ENCODE measurements around the gene PIK3C2A. TPM values are rescaled to one million over a fixed set of nuclear protein-coding genes. Genes with fewer than 3 reads are reported as not detected.
"Not testable (repeated sequence)": the region's sequence is repeated elsewhere in the genome, so short reads cannot be mapped to it uniquely, and the experiment has no call there.

PIK3C2A gene
- total RNA-seq, 2 experiments from 2014 or later = 23.7 to 24.9 TPM

DNA sequence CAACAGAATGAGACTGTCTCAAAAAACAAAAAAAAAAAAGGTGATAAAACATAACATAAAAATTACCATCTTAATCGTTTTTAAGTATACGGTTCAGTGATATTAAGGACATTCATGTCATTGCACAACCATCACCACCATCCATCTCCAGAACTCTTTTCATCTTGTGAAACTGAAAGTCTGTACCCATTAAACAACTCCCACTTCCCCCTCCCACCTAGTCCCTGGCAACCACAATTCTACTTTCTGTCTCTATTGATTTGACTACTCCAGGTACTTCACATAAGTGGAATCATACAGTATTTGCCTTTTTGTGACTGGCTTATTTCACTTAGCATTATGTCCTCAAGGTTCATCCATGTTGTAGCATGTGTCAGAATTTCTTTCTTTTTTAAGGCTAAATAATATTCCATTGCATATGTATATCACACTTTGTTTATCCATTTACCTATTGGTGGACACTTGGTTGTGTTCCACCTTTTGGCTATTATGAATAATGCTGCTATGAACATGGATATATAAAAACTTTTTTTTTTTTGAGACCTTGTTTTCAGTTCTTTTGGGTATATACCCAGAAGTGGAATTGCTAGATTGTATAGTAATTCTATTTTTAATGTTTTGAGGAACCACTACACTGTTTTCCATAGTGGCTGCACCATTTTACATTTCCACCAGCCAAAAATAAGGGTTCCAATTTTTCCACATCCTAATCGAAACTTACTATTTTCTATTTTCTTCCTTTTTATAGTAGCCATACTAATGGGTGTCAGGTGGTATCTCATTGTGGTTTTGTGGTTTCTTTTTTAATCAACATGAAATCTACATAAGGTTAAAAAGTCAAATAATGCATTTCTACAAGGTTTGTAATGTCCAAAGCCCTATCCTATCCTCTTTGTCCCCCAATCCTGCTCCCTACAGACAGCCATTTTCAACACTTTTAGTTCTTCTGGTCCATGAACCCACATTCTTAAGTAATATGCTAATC is 23.4 kb upstream of the PIK3C2A start:
- Mint-ChIP-seq H3K4me1 (peaks cover 14% of the 10 kb centered on the region), H3K27ac (no peak overlapping the region), H3K27me3 (peaks cover 17% of the 10 kb centered on the region), H3K9me3 (no peaks in the 10 kb centered on the region), H3K4me3 (no peak overlapping the region), H3K36me3 (ENCODE audit: low read depth) (no peaks in the 10 kb centered on the region)
- DNase-seq = peak; percentile 21
- ChIA-PET POLR2A (interaction anchor here (1.0 to 1.3 kb wide), 2 partner anchors 45 to 492 kb away, joined by 3 to 5 read pairs; no protein-coding TSS in a partner anchor), CTCF (interaction anchor here (0.8 to 2.2 kb wide), 15 partner anchors 12 to 297 kb away, joined by 3 to 17 read pairs (median 5); partner anchors contain the start of genes NUCB2 and PIK3C2A)

DNA sequence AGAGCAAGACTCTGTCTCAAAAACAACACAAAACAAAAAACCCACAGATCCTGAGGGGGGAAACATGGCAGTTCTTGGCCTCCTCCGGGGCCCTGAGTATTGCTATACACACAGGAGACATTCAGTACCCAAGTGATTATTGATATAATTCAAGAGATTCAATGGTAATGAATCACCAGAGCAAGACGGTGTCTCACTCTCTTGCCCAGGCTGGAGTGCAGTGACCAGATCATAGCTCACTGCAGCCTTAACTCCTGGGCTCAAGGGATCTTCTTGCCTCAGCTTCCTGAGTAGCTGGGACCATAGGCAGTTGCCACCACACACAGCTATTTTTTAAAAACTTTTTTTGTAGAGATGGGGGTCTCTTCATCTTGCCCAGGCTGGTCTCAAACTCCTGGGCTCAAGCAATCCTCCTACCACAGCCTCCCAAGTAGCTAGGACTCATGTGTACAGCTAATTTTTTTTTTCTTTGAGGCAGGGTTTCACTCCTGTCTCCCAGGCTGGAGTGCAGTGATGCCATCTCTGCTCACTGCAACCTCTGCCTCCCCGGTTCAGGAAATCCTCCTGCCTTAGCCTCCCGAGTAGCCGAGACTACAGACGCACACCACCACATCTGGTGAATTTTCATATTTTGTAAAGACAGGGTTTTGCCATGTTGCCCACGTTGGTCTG is 21.8 kb upstream of the PIK3C2A start:
- ChIA-PET POLR2A (interaction anchor here (0.7 to 1.3 kb wide), 5 partner anchors 46 to 490 kb away, joined by 3 to 5 read pairs (median 3); no protein-coding TSS in a partner anchor), CTCF (interaction anchor here (0.8 to 2.2 kb wide), 26 partner anchors 8 to 501 kb away, joined by 3 to 17 read pairs (median 4); partner anchors contain the start of genes NUCB2 and PIK3C2A)
- Mint-ChIP-seq H3K27me3 (peaks cover 20% of the 10 kb centered on the region), H3K9me3 (no peaks in the 10 kb centered on the region), H3K27ac (no peak overlapping the region), H3K4me1 (peaks cover 14% of the 10 kb centered on the region), H3K36me3 (ENCODE audit: low read depth) (no peaks in the 10 kb centered on the region), H3K4me3 (no peak overlapping the region)
- no peak for DNase-seq

GRCh38 chr11:17228186-17228925 is 20.6 kb upstream of the PIK3C2A start:
- CTCF ChIA-PET = interaction anchor here (0.6 to 2.2 kb wide), 2 partner anchors 125 to 166 kb away, joined by 3 to 5 read pairs; no protein-coding TSS in a partner anchor
- Mint-ChIP-seq H3K4me1 (peaks cover 14% of the 10 kb centered on the region), H3K27me3 (peaks cover 16% of the 10 kb centered on the region)
- H3K27ac Mint-ChIP-seq; H3K9me3 Mint-ChIP-seq; POLR2A ChIA-PET; DNase-seq; H3K36me3 Mint-ChIP-seq (ENCODE audit: low read depth); H3K4me3 Mint-ChIP-seq: not testable (repeated sequence)

DNA sequence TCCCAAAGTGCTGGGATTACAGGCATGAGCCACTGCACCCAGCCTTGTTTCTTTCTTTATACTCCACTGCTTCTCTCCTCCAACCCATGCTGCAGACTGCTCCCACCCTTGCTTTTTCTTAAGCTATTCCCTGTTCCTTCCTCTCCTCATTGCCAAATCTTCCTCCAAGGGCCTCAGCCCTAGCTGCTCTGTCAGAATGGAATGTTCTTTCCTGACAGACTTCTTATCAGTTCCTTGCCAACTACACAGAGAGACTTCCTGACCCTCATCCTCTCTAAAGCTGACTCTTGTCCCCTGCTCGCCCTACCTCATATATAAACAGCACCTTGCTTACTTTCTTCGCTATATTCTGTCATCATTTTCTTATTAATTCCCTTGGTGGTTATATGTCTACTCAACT is 16.9 kb upstream of the PIK3C2A start:
- no peaks in the 10 kb centered on the region for H3K4me1 Mint-ChIP-seq
- peaks cover 12% of the 10 kb centered on the region for H3K27me3 Mint-ChIP-seq
- no peaks in the 10 kb centered on the region for H3K36me3 Mint-ChIP-seq (ENCODE audit: low read depth)
- no peak overlapping the region for H3K27ac Mint-ChIP-seq
- no peaks in the 10 kb centered on the region for H3K9me3 Mint-ChIP-seq
- CTCF ChIA-PET = interaction anchor here (2.2 kb wide), 1 partner anchor 160 kb away, joined by 4 read pairs; no protein-coding TSS in a partner anchor
- H3K4me3 Mint-ChIP-seq = no peak overlapping the region
- POLR2A ChIA-PET = no interaction called here
- DNase-seq = no peak

- Mint-ChIP-seq H3K27me3 (peaks cover 15% of the 10 kb centered on the region), H3K9me3 (no peaks in the 10 kb centered on the region), H3K36me3 (ENCODE audit: low read depth) (no peaks in the 10 kb centered on the region), H3K4me3 (no peak overlapping the region), H3K27ac (no peak overlapping the region), H3K4me1 (no peaks in the 10 kb centered on the region)
- CTCF ChIA-PET = interaction anchor here (0.9 to 1.2 kb wide), 2 partner anchors 8 to 168 kb away, joined by 3 read pairs; no protein-coding TSS in a partner anchor
- POLR2A ChIA-PET = interaction anchor here (0.7 to 1.6 kb wide), 3 partner anchors 14 to 322 kb away, joined by 3 to 6 read pairs (median 3); partner anchors contain the start of genes PIK3C2A and USH1C
- DNase-seq = no peak
Measured at GRCh38 chr11:17221968-17222367, 14.2 kb upstream of the PIK3C2A start.

- CTCF ChIA-PET = interaction anchor here (0.6 kb wide), 1 partner anchor 140 kb away, joined by 3 read pairs; no protein-coding TSS in a partner anchor
- POLR2A ChIA-PET = interaction anchor here (0.6 kb wide), 1 partner anchor 9 kb away, joined by 4 read pairs; no protein-coding TSS in a partner anchor
- Mint-ChIP-seq H3K27me3 (peaks cover 16% of the 10 kb centered on the region), H3K9me3 (peaks cover 3% of the 10 kb centered on the region), H3K4me1 (no peaks in the 10 kb centered on the region), H3K36me3 (ENCODE audit: low read depth) (no peaks in the 10 kb centered on the region), H3K27ac (no peak overlapping the region), H3K4me3 (no peak overlapping the region)
- DNase-seq = no peak
Measured at GRCh38 chr11:17219016-17219415, 11.2 kb upstream of the PIK3C2A start.

DNA sequence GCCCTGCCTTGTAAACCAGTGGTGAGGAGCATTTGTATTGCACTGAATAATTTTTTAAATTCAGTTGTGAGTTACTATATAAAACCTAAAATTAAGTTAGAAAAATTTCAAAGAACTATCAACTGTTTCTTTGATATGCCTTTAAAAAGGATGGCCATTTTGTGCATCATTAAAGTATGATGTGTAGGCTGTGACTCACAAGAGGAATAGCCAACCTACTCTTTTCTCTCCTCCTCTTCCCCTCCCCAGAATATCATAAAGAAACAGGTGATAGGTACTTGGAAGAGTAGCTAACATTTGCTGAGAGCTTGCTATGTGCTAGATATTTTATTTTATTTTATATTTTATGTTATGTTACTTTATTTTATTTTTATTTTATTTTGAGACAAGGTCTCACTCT is 10.6 kb upstream of the PIK3C2A start:
- CTCF ChIA-PET = interaction anchor here (0.6 kb wide), 1 partner anchor 140 kb away, joined by 3 read pairs; no protein-coding TSS in a partner anchor
- Mint-ChIP-seq H3K27me3 (peaks cover 16% of the 10 kb centered on the region), H3K4me1 (no peaks in the 10 kb centered on the region), H3K4me3 (no peak overlapping the region), H3K36me3 (ENCODE audit: low read depth) (no peaks in the 10 kb centered on the region), H3K9me3 (peaks cover 3% of the 10 kb centered on the region), H3K27ac (no peak overlapping the region)
- no peak for DNase-seq
- POLR2A ChIA-PET = no interaction called here

DNA sequence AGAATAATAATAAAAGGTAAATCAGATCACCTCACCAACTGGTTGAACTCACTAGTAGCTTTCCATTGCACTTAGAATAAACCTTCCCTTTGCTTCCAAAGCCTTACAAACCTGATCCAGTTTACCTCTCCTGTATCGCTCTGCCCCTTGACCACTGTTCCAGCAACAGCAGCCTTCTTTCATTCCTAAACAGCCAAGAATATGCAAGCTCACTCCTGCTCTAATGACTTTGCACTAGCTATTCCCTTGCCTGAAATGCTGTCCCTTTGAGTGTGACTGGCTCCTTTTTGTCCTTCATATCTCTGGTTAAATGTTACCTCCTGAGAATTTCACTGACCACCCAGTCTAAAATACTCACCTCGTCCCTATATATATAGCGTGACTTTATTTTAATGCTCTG is 9.6 kb upstream of the PIK3C2A start:
- CTCF ChIA-PET = no interaction called here
- no peaks in the 10 kb centered on the region for H3K36me3 Mint-ChIP-seq (ENCODE audit: low read depth)
- no peak for DNase-seq
- no peaks in the 10 kb centered on the region for H3K4me1 Mint-ChIP-seq
- peaks cover 3% of the 10 kb centered on the region for H3K9me3 Mint-ChIP-seq
- no peak overlapping the region for H3K27ac Mint-ChIP-seq
- peaks cover 14% of the 10 kb centered on the region for H3K27me3 Mint-ChIP-seq
- POLR2A ChIA-PET = interaction anchor here (1.0 kb wide), 1 partner anchor 59 kb away, joined by 3 read pairs; no protein-coding TSS in a partner anchor
- no peak overlapping the region for H3K4me3 Mint-ChIP-seq

- CTCF ChIA-PET = no interaction called here
- POLR2A ChIA-PET = no interaction called here
- no peak for DNase-seq
- H3K4me1 Mint-ChIP-seq = peaks cover 6% of the 10 kb centered on the region
- H3K36me3 Mint-ChIP-seq (ENCODE audit: low read depth) = no peaks in the 10 kb centered on the region
- peaks cover 3% of the 10 kb centered on the region for H3K9me3 Mint-ChIP-seq
- no peak overlapping the region for H3K4me3 Mint-ChIP-seq
- peaks cover 11% of the 10 kb centered on the region for H3K27me3 Mint-ChIP-seq
- no peak overlapping the region for H3K27ac Mint-ChIP-seq
Measured at GRCh38 chr11:17214338-17214737, 6.6 kb upstream of the PIK3C2A start.

DNA sequence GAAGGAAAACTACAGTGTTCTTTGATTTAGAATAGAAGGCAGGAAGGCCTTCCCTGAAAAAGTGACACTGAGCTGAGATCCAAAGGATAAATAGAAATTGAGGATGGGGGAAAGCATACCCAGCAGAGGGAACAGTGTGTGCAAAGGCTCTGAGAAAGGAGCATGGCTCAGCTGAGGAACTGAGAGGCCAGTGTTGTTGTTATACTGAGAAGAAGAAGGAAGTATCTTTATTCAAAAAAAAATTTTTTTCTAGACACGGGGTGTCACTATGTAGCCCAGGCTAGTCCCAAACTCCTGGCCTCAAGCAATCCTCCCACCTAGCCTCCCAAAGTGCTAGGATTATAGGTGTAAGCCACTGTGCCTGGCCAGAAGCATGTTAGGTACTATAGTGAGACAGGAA is 3.5 kb upstream of the PIK3C2A start:
- Mint-ChIP-seq H3K27ac (no peak overlapping the region), H3K36me3 (ENCODE audit: low read depth) (peaks cover 2% of the 10 kb centered on the region), H3K27me3 (peaks cover 4% of the 10 kb centered on the region), H3K9me3 (peaks cover 3% of the 10 kb centered on the region), H3K4me3 (no peak overlapping the region), H3K4me1 (peaks cover 29% of the 10 kb centered on the region)
- ChIA-PET CTCF (no interaction called here), POLR2A (no interaction called here)
- no peak for DNase-seq

GRCh38 chr11:17209939-17210245 is 2.1 kb upstream of the PIK3C2A start:
- POLR2A ChIA-PET = interaction anchor here (0.7 kb wide), 1 partner anchor 9 kb away, joined by 4 read pairs; no protein-coding TSS in a partner anchor
- Mint-ChIP-seq H3K9me3 (peaks cover 3% of the 10 kb centered on the region), H3K4me3 (no peak overlapping the region), H3K27me3 (no peaks in the 10 kb centered on the region), H3K36me3 (ENCODE audit: low read depth) (peaks cover 2% of the 10 kb centered on the region), H3K27ac (no peak overlapping the region), H3K4me1 (peaks cover 29% of the 10 kb centered on the region)
- CTCF ChIA-PET = interaction anchor here (0.7 kb wide), 1 partner anchor 58 kb away, joined by 3 read pairs; no protein-coding TSS in a partner anchor
- DNase-seq = no peak

Data from activated CD4-positive, alpha-beta memory T cell treated with anti-CD3 and anti-CD28 coated beads, Interleukin-2, amount 10 ng/mL, durations not matched to agents 7 days and 5 days (primary cell).